HG03442 (cell line): Measurements from ENCODE around the gene RNU1-1.
"Not testable (repeated sequence)": the region's sequence is repeated elsewhere in the genome, so short reads cannot be mapped to it uniquely, and the experiment has no call there.

Experiments
- ATAC-seq: cut with Tn5 transposase; IDR thresholded peaks from one replicate; pipeline ENCODE4 v1.9.1; 2021; ENCODE audit warnings: mild to moderate bottlenecking, moderate library complexity; ENCODE audit not compliant: unreplicated experiment

Gene RNU1-1

DNA sequence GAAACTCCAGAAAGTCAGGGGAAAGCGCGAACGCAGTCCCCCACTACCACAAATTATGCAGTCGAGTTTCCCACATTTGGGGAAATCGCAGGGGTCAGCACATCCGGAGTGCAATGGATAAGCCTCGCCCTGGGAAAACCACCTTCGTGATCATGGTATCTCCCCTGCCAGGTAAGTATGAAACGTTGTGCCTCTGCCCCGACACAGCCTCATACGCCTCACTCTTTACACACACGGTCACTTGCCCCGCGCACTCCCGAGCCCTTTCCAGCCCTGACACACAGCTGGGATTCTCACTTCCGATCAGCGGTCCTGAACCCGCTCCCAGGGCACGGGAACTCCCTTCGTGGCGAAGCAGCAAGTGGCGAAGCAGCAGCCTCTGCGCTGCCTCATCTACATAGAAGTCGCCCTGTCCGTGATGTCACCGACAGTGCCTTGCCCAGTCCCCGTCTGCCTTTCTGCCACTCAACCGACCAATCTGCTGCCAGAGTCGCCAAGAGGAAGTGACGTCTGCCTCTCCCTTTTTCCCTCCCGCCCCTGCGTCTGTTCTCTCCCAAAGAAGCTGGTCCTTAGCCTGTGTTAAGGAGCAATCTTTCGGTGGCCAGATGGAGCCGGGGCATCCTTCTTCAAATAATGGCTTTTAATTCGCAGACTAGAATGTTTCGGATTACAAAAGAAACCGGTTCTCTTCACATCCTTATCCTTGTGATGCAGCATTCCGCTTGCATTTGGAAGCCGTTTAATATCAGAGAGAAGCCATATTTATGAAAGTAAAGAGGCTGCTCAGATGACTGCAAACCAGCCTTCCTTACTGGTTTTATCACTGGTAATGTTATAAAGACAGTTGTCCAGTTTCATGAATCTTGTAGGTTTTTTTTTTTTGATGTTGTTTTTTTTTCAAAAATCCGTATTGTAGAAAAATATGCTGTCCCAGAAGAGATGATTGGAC is at the start of gene RNU1-1:
RNU1-1 (minus strand) TSS at position 179 of the 949 bp plus-strand sequence.
- not testable (repeated sequence) for ATAC-seq

DNA sequence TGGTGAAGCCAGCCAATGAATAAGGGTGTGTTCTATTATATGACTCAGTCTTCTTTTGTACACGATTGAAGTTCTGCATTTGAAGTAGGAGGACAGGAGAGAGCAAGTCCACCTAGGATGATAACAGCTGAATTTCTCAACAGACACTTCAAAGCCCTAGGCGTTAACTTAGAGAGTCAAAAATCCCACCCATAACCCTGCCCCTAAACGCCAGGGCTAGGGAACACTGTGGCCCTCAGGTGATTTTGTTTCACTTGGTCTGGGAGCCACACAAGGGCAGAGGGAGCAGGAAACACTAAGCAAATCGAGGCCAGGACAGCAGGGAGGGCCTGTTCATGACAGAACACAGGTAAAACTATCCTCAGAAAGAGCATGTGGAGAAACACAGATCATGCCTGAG is 47.0 kb upstream of the RNU1-1 start:
- ATAC-seq: not testable (repeated sequence)

DNA sequence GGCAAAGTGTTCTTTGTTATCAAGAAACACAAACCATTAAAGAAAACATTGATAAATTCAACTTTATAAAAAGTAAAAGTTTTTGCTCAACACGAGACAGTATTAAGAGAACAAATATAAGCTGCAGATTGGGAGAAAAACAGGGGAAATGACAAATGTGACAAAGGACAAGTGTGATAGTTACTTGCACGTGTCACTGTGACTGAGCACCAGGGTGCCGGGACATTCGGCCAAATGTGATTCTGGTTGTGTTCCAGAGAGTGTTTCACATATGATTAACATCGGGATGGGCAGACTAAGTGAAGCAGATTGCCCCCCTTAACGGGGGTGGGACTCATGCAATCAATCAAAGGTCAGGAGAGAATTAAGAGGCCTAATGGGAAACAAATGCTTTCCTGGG is 46.4 kb upstream of the RNU1-1 start:
- not testable (repeated sequence) for ATAC-seq

DNA sequence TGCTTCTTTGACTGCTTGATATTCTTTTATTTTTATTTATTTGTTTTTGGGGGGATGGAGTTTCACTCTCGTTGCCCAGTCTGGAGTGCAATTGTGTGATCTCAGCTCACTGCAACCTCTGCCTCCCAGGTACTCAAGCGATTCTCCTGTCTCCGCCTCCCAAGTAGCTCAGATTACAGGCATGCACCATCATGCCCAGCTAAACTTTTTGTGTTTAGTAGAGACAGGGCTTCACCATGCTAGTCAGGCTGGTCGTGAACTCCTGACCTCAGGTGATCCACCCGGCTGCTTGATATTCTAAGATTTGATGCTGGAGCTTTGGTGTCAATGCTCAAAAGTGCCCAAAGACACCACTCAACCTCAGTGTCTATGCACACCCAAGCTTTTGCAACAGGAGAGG is 45.6 kb upstream of the RNU1-1 start:
- not testable (repeated sequence) for ATAC-seq

DNA sequence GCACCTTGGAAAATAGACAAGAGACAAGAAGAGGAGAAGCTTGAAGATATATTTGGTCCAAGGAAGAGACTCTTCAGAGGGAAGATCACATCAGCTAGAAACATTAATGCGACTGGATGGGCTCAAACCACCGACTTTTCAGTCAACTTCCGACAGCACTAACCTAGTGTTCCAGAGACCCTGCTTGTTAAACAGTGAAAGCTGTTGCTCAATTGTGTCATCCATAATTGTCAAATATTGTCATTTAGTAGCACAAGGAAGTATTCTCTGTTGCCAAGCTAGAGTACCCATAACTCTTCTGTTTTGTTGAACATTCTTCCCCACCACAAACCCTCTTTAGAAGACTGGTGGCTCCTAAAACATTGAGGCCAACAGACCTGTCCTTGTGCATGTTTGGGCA is 42.9 kb upstream of the RNU1-1 start:
- not testable (repeated sequence) for ATAC-seq

DNA sequence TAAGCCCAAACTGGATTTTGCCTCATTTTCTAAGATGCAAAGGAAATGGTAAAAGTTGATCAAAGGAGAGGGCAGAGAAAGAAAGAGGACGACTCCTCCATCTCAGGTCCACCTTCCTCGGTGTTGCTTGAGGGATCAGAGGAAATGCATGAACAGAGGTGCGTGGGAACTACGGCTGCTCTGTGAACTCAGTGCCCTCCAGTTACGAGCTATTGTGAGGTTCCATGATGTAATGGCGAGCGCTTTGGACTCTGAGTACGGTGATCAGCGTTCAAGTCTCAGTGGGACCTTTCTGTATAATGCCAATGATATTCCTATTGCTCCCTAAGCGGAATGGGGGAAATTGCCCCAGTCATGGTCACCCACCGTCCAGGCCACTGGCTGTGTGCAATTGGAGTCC is 39.2 kb upstream of the RNU1-1 start:
- not testable (repeated sequence) for ATAC-seq

DNA sequence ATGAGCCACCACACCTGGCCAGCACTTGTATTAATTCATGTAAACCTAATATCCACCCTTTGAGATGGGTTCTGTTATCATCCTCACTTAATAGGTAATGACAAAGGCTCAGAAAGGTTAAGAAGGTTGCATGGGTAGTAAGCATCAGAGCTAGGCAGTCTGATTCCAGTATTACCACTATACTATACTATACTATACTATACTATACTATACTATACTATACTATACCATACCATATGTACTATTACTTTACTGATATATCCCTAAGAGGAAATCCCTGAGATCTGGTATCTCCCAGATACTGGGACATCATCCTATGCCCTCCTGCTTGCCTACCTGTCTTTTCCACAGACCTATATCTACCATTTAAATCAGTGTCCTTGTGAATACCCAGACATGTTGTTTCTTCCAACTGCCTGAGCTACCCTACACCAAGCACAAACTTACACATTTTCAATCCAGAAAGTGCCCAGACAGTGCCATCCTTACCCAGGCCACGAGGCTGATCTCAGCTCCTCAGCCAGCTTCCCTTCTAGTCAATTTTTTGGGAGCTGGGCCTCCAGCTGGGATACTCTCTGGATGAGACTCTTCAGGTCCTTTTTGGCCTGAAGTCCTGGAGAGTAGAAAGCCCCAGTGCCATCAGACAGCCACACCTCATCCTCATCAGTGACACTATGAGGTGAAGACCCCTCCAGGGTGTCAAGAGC is 36.3 kb upstream of the RNU1-1 start:
- ATAC-seq: not testable (repeated sequence)

DNA sequence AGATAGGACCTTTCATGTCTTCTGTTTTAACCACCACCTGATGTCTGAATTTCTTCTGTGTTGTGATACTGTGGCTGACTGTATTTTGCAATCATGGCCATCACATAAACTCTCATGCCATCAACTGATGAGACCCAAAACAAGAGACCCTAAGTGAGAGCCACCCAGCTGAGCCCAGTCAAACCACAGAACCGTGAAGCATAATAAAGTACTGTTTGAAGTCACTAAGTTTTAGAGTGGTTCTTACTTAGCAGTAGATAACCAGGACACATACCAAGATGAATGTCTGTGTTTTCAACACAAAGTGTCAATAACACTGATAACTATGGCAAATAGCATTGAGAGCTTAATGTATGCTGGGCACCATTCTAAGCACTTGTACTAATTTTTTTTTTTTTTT is 35.5 kb upstream of the RNU1-1 start:
- ATAC-seq: not testable (repeated sequence)

DNA sequence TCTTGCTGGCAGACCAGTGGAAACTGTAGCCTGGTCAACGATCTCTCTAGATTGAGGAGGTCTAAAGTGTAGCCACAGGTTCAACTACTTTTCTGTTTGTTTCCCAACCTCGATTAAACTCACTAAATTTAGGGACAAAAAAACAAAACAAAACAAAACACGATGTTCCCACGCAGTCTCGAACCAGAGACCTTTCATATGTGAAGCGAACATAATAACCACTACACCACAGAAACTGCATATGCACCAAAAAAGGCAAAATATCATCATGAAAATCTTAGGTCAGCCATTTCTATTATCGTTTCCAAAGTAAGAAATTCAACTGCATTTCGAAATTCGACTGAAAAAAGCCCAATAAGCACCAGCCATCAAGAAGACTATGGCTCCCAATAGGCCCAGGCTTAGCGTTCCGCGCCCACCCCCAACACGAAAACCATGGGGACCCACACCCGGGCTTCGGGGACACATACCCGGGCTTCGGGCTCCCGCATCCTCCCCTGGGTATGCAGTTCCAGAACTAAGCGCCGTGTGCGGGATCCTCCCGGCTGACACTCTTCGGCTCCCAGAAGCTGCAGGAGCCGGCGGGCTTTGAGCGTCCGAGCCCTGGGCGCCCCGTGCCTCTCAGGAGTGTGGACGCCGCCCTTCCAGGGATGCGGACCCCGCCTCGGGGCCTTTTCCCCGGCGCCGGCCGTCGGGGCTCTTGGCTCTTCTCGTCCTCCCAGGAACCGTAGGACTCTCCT is 33.6 kb upstream of the RNU1-1 start:
- not testable (repeated sequence) for ATAC-seq

DNA sequence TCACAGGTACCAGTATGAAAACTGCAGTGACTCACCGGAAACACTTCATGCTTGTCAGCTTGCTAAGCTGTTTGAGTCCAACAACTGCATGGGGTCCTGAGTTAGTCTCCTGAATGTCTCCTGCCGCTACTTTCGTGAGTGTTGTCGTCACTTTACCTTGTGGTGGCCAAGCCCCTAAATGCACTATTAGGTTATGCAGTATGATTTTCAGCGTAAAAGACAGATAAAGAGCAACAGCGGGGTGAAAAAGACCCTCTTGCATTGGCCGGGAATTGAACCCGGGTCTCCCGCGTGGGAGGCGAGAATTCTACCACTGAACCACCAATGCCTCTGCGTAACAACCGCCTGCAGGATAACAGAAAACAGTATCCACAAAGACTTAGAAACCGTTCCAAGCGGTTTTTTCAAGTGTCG is 31.6 kb upstream of the RNU1-1 start:
- not testable (repeated sequence) for ATAC-seq

DNA sequence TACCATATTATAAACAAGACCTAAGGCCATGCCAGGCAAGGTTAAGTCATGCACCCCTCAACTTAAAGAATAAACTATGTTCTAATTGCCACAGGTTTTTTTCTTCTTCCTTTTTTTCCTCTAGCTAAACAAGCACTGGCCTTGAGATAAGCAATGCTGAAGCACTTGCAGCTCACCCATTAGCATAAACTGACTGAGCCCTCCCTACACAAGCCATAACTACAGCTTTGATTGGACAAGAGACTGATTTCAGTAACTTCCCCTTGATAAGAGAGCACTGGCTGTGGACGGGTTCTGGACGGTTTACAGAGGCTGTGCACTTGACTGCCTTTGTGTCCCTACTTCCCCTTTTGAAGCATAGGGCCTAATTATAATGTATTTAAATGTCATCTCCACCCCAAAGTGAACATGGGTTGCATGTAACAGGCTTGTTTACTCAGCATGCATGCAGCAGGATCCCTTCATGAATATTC is 26.4 kb upstream of the RNU1-1 start:
- not testable (repeated sequence) for ATAC-seq

DNA sequence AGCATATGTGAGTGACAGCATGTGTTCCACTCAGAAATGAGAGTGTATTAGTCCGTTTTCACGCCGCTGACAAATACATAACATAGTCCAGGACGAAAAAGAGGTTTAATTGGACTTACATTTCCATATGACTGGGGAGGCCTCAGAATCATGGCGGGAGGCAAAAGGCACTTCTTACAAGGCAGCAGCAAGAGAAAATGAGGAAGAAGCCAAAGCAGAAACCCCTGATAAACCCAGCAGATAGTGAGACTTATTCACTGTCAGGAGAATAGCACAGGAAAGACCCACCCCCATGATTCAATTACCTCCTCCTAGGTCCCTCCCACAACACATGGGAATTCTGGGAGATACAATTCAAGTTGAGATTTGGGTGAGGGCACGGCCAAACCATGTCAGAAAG is 23.4 kb upstream of the RNU1-1 start:
- ATAC-seq: not testable (repeated sequence)

DNA sequence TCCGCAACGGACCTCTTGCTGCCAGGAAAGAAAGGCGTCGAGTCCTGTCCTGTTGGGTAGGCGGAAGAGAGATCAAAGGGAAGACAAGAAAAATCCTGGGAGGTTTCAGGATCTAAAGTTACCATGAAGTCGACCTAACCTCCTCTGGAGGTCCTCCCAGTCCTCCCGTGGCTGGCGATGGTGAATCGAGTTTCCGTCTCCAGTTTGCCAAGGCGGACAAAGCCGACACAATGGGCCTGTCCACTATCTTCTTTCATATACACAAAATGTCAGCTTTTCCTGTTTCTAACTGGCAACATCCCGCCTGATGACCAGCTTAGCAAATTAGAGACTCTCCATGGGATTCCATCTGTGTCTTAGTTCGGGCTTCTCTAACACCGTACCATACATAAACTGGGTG is 22.7 kb upstream of the RNU1-1 start:
- ATAC-seq: not testable (repeated sequence)

DNA sequence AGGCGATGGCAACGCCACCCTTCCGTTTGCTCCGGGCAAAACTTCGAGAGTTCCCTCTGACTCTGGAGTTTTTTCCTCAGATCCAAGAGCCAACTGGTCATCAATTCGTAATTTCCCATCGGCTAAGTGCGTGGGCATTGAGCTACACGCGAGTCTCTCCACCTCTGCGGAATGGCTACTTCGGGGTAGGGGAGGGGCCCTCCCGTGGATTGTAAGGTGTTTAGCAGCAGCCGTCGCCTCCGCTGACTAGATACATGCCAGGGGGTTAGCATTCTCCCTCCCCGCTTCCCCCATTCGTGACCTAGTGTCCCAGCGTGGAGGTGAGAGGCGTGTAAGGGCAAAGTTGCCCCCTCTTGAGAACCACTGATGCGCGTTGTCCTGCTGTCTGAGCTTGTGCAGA is 21.8 kb upstream of the RNU1-1 start:
- ATAC-seq: not testable (repeated sequence)

DNA sequence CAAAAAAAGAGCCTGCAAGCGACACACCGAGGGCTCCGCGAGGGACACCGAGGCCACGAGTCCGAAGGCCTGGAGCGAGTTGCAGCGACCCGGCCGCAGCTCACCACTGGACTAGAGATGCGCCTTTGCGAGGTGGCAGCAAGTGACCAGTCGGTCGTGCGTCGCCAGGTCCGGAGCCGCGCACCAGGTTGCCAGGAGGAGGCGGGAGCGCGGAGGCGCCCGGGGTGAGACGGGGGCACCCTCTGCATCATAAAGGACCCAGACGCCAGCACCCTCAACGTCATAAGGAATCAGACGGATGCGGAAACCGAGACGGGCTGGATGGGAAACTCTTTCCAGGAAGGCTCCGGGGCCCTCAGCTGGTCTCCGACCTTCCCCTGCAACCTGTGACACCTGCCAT is 21.4 kb upstream of the RNU1-1 start:
- not testable (repeated sequence) for ATAC-seq

DNA sequence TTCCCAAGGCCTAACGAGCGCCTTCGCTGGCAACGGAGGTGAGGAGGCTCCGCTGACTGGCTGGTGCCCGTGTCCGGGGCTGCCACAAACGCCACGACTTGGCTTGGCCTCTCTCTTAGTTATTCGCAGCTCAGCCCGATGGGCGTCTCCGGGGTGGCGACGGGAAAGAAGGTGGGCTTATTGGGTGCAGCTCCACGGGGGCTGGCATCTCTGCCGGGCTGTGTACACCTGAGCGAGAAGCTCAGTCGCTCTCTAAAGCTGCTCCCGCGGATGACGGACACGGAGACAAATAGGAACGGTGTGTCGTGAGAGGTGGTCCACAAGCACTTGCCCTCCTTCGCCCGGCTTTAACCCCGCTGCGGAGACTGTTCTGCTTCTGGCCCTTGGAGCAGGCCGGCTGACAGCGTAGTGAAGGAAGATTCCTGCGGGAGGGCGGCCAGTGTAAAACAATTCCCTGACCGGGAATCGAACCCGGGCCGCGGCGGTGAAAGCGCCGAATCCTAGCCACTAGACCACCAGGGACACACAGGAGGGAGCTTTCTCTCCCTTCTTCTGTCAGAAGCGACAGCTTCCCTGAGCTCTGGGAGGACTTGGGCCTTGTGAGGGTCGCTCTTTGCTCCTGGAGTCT is 20.9 kb upstream of the RNU1-1 start:
- not testable (repeated sequence) for ATAC-seq

DNA sequence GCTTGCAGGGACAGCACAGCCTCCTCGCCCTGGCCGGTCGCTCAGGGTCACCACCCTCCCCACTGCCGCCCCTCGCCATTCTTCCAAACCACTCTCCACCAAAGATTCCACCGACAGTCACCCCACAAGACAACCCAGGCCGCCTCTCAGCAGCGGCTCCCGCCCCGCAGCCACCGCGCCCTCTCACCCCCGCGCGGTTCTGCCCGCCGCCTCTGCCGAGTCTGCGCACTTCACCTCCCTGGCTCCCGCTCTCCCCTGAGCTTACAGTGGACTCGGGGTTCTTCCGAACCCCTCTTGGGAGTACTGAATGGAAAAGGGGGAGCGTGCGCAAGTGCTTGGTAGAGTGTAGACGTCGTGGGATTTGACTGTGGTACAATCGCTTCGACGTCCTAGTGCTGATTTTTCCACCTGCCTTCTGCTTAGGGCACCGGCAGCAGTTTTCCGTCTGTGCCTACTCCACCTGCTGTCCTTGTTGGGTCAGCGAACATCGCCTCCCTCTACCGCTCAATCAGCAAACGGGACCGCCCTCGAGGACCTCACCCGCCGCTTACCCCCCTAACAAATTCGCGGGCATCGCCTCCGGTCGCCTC is 20.2 kb upstream of the RNU1-1 start:
- not testable (repeated sequence) for ATAC-seq

DNA sequence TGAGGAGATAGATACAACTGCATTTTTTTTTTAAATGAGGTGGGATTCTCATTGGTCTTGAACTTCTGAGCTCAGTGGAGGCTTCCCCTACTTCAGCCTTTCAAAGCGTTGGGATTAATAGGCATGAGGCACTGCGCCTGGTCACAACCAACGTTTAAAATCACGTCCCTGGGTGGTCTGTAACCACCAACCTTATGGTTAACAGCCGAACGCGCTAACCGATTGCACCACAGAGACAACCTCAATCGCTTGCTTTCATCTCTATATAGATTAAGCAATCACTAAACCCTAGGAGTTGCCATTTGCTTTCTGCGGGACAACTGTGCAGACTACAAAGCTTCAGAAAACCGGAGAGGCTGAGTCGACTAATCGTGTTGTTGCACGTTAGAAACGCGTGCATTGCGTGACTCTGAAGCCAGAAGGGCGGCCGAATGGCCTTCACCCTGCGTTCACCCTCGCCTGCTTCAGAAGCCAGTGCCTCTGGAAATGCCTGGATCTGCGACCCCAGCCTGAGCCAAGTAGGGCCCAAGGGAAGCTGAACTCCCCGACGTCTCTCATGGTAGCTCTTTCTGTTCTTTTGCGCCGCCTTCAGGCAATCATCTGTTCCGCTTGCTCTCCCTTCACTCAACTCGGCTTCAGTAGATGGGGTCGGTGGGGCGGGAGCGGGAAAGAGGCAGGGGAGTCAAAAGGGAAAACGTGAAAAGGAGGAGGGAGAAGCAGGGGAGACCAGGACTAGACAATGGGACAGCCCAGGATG is 18.3 kb upstream of the RNU1-1 start:
- not testable (repeated sequence) for ATAC-seq

DNA sequence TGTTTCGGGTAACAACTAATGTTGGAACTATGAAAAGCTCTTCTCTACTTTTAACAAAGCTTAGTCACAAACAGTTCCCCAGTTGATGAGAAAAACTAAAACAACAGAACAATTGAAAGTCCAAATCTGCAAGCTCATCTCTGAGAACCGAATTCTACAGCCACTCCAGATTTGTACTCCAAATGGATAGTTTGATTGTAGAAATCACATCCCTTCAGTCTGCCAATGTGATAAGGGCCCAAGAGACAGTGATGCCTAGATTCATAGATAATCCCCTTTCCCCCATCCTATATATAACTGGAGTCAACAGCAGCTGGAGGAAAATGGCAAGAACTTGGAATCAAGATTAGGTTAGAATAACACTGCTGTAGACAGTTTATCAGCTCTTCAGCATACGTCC is 14.3 kb upstream of the RNU1-1 start:
- ATAC-seq: not testable (repeated sequence)
